Measurements from ENCODE around the gene TMED10. TPM values are rescaled to one million over a fixed set of nuclear protein-coding genes. Genes with fewer than 3 reads are reported as not detected.

Gene TMED10
- total RNA-seq, 1 donor from 2014 or later, result 220 TPM

GRCh38 chr14:75101491-75101890 is 74.9 kb downstream of the TMED10 start:
- Histone ChIP-seq H3K27me3 (no peaks in the 10 kb centered on the region), H4K20me1 (ENCODE audit: low read depth) (no peaks in the 10 kb centered on the region), H3K4me2 (no peak overlapping the region), H3K79me2 (ENCODE audit: low read depth) (no peaks in the 10 kb centered on the region), H3K4me3 (no peak overlapping the region), H2AFZ (replicated peaks) (no peak overlapping the region), H3K4me1 (no peaks in the 10 kb centered on the region), H3K9ac (no peak overlapping the region), H3F3A (ENCODE audit: low read depth) (no peaks in the 10 kb centered on the region), H3K36me3 (no peaks in the 10 kb centered on the region), H3K27ac (no peak overlapping the region), H3K9me3 (ENCODE audit: low read depth) (no peaks in the 10 kb centered on the region)
- H3K27me3 Mint-ChIP-seq (ENCODE audit: insufficient read depth, low read depth), result peaks cover 2% of the 10 kb centered on the region
- no peaks in the 10 kb centered on the region for H3K9me3 Mint-ChIP-seq
- no peak for TF ChIP-seq CTCF (IDR thresholded peaks at IDR 0.05)
- no peak for TF ChIP-seq EZH2phosphoT487 (IDR thresholded peaks at IDR 0.05)
- no peak for TF ChIP-seq EZH2 (IDR thresholded peaks at IDR 0.05)
- H3K4me3 Mint-ChIP-seq, result no peak overlapping the region
- H3K4me1 Mint-ChIP-seq, result no peaks in the 10 kb centered on the region
- H3K36me3 Mint-ChIP-seq, result peaks cover 28% of the 10 kb centered on the region
- no peak for DNase-seq (ENCODE audit: low spot score)
- H3K27ac Mint-ChIP-seq, result no peak overlapping the region

- Histone ChIP-seq H3K9ac (no peak overlapping the region), H3F3A (ENCODE audit: low read depth) (peaks cover 2% of the 10 kb centered on the region), H3K36me3 (no peaks in the 10 kb centered on the region), H2AFZ (replicated peaks) (no peak overlapping the region), H3K9me3 (ENCODE audit: low read depth) (no peaks in the 10 kb centered on the region), H4K20me1 (ENCODE audit: low read depth) (no peaks in the 10 kb centered on the region), H3K4me2 (no peak overlapping the region), H3K4me3 (no peak overlapping the region), H3K79me2 (ENCODE audit: low read depth) (no peaks in the 10 kb centered on the region), H3K27me3 (no peaks in the 10 kb centered on the region), H3K4me1 (no peaks in the 10 kb centered on the region), H3K27ac (no peak overlapping the region)
- Mint-ChIP-seq H3K9me3 (no peaks in the 10 kb centered on the region), H3K36me3 (peaks cover 36% of the 10 kb centered on the region), H3K27ac (no peak overlapping the region), H3K4me1 (no peaks in the 10 kb centered on the region), H3K27me3 (ENCODE audit: insufficient read depth, low read depth) (peaks cover 2% of the 10 kb centered on the region), H3K4me3 (no peak overlapping the region)
- no peak for DNase-seq (ENCODE audit: low spot score)
- no peak for TF ChIP-seq CTCF (IDR thresholded peaks at IDR 0.05)
- no peak for TF ChIP-seq EZH2 (IDR thresholded peaks at IDR 0.05)
- TF ChIP-seq EZH2phosphoT487 (IDR thresholded peaks at IDR 0.05), result no peak
Measured at GRCh38 chr14:75098682-75099081, 77.7 kb downstream of the TMED10 start.

- peaks cover 2% of the 10 kb centered on the region for H3K27me3 Mint-ChIP-seq (ENCODE audit: insufficient read depth, low read depth)
- Histone ChIP-seq H3K4me3 (no peak overlapping the region), H3K4me1 (no peaks in the 10 kb centered on the region), H3K27ac (no peak overlapping the region), H3K27me3 (no peaks in the 10 kb centered on the region), H3F3A (ENCODE audit: low read depth) (peaks cover 6% of the 10 kb centered on the region), H4K20me1 (ENCODE audit: low read depth) (no peaks in the 10 kb centered on the region), H3K9me3 (ENCODE audit: low read depth) (no peaks in the 10 kb centered on the region), H3K79me2 (ENCODE audit: low read depth) (no peaks in the 10 kb centered on the region), H2AFZ (replicated peaks) (no peak overlapping the region), H3K4me2 (no peak overlapping the region), H3K9ac (no peak overlapping the region), H3K36me3 (no peaks in the 10 kb centered on the region)
- no peak overlapping the region for H3K4me3 Mint-ChIP-seq
- H3K4me1 Mint-ChIP-seq, result no peaks in the 10 kb centered on the region
- no peak for TF ChIP-seq EZH2 (IDR thresholded peaks at IDR 0.05)
- no peaks in the 10 kb centered on the region for H3K9me3 Mint-ChIP-seq
- H3K36me3 Mint-ChIP-seq, result peaks cover 34% of the 10 kb centered on the region
- no peak for DNase-seq (ENCODE audit: low spot score)
- H3K27ac Mint-ChIP-seq, result no peak overlapping the region
Measured at GRCh38 chr14:75098212-75098611, 78.2 kb downstream of the TMED10 start.

GRCh38 chr14:75096959-75097358 is 79.5 kb downstream of the TMED10 start:
- no peak overlapping the region for H3K4me3 ChIP-seq
- Mint-ChIP-seq H3K4me1 (no peaks in the 10 kb centered on the region), H3K9me3 (no peaks in the 10 kb centered on the region), H3K36me3 (peaks cover 33% of the 10 kb centered on the region), H3K27me3 (ENCODE audit: insufficient read depth, low read depth) (peaks cover 2% of the 10 kb centered on the region), H3K27ac (no peak overlapping the region), H3K4me3 (no peak overlapping the region)
- no peak overlapping the region for H3K27ac ChIP-seq
- H3K36me3 ChIP-seq, result no peaks in the 10 kb centered on the region
- no peak overlapping the region for H3K4me2 ChIP-seq
- H2AFZ ChIP-seq (replicated peaks), result no peak overlapping the region
- DNase-seq (ENCODE audit: low spot score), result no peak
- H3K9ac ChIP-seq, result no peak overlapping the region
- peaks cover 18% of the 10 kb centered on the region for H3F3A ChIP-seq (ENCODE audit: low read depth)
- peaks cover 9% of the 10 kb centered on the region for H3K4me1 ChIP-seq
- H3K9me3 ChIP-seq (ENCODE audit: low read depth), result no peaks in the 10 kb centered on the region
- no peak for TF ChIP-seq EZH2 (IDR thresholded peaks at IDR 0.05)
- no peak for TF ChIP-seq CTCF (IDR thresholded peaks at IDR 0.05)
- TF ChIP-seq EZH2phosphoT487 (IDR thresholded peaks at IDR 0.05), result no peak
- H3K79me2 ChIP-seq (ENCODE audit: low read depth), result no peaks in the 10 kb centered on the region
- no peaks in the 10 kb centered on the region for H4K20me1 ChIP-seq (ENCODE audit: low read depth)
- no peaks in the 10 kb centered on the region for H3K27me3 ChIP-seq

All from neural progenitor cell (in vitro differentiated cells).